CD4-positive, alpha-beta T cell treated with Interleukin-4 for 4 hours (primary cell): ENCODE results near the gene MYO5B.

ENCODE experiments used
- DNase-seq: peaks from one replicate; pipeline ENCODE4 v3.0.0-alpha.2; 2020

The MYO5B gene

GRCh38 chr18:50187659-50188058, 7.3 kb downstream of the MYO5B start:
- DNase-seq: no peak

DNA sequence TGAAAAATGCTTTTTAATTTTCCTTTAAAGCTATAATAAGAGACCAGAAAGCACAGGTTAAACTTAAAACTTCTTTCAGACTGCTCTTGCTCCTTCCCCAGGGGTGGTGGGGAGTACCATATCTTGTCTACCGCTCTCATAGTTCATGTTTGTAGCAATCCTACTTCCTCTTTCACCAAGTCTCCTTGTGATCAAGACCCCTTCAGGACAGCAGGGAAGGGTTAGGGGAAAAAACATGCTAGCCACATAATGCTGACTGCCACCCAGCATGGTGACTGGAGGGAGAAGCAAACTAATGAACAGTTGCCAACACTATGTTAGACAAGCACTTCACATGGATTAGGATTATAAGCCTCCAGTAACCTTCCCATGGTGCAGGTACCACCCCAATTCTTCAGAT, 8.6 kb downstream of the MYO5B start:
- DNase-seq: no peak

- no peak for DNase-seq
Observed at GRCh38 chr18:50183556-50183955, 11.4 kb downstream of the MYO5B start.

DNA sequence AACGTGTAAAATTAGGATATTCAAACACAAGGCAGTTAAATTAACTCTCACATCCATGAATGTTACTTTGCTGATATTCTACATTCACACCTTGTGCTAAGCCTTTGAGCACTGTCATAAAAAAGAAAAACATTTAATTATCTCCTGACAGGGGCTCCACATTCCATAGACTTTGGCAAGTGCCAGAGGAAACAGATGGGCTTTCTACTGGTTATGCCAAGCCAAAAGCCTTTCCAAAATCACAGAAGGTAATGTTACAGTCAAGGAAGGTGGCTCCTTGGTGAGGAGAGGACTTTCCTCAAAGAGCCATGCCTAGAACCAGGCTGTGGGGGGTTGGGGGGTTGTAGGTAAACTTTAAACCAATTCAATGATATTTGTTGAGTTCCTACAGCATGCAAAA, 12.4 kb downstream of the MYO5B start:
- DNase-seq: no peak

- DNase-seq: no peak
Observed at GRCh38 chr18:50181590-50181989, 13.4 kb downstream of the MYO5B start.

- DNase-seq: no peak
Observed at GRCh38 chr18:50179465-50179864, 15.5 kb downstream of the MYO5B start.

GRCh38 chr18:50177294-50177992, 17.5 kb downstream of the MYO5B start:
- DNase-seq: no peak

DNA sequence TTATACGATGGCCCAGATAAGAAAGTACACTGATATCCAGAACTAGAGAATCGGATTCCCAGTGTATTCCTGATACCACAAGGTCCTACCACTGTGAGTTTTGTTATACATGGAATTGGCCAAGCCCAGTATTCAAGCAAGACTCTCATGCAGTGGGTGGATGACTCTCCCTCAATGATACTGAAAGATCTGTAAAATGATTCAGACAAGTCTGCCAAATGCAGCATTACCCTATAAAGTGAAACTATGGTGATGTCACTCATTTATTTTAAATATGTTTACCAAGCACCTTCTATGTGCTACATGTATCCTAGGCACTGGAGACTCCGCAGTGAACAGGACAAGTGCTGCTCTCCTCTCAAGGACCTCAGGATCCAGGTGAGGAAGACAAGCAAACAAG, 22.6 kb downstream of the MYO5B start:
- no peak for DNase-seq

GRCh38 chr18:50171406-50171805, 23.5 kb downstream of the MYO5B start:
- no peak for DNase-seq

GRCh38 chr18:50170004-50170403, 24.9 kb downstream of the MYO5B start:
- DNase-seq: no peak

- no peak for DNase-seq
Observed at GRCh38 chr18:50169149-50169548, 25.8 kb downstream of the MYO5B start.

DNA sequence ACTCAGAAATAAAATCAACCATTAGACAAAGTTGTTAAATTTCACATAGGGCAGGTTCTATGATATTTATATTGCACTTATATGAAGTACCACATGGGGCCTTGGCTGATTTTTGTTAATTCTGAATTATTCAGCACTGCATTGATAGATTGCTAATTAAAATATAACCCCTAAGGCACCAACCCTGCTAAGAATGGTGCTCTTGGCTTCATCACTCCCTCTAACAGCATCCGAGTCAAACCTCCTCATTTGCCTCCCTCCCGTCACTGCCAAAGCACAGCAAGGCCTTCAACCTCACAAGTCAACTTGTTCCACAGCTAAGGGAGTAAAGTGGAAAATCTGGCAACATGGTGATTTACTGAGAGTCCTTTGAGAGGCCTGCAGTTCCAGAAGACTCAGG, 27.0 kb downstream of the MYO5B start:
- no peak for DNase-seq

- no peak for DNase-seq
Observed at GRCh38 chr18:50166901-50167300, 28.0 kb downstream of the MYO5B start.

DNA sequence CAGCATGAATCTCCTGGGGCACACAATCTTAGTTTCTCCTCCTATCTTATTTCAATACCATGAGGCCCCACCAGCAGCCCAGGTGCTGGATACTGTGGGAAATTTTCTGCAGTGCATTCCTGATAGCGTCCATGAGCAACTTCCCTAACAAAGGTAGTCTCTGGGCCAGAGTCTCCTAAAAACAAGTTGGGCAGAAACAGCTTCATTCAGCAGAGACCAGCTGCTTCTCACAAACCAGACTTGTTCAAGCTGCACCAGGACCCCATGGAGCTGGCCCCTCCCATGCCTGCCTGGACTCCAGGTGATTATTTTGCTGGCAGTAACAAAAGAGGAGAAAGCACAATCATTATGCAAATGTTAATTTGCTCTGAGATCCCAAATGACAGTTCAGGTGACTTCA, 31.4 kb downstream of the MYO5B start:
- no peak for DNase-seq

GRCh38 chr18:50162486-50163304, 32.3 kb downstream of the MYO5B start:
- no peak for DNase-seq

DNA sequence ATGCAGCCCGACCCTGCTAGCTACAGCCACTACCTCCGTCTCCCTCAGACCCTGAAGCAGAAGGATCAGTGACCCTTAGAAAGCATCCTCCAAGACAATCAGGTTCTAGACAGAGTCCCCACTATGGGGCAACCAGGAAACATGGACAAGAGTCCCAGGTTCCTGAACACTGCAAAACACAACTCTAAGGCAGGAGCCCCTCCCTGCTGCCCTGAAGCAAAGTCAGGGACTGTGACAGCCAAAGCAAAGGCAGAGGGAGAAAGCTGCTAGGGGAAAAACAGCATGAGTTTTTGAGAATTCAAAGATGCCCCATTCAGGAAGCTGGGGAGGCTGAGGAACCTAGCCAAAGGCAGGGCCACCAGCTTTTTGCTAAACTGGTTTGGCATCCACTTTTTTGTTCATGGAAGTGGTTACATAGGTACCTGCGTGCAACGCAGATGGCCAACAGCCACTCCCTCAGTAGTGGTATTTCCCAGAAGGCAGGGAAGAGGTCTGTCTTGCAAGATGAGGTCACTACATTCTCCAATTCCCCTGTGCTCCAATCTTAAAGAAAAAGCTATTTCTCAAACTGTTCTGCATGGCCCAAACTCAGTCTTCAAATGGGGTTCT, 33.2 kb downstream of the MYO5B start:
- DNase-seq: no peak

GRCh38 chr18:50159654-50160046, 35.3 kb downstream of the MYO5B start:
- no peak for DNase-seq

GRCh38 chr18:50158866-50159653, 35.9 kb downstream of the MYO5B start:
- DNase-seq: no peak

- no peak for DNase-seq
Observed at GRCh38 chr18:50155406-50155805, 39.5 kb downstream of the MYO5B start.

- DNase-seq: no peak
Observed at GRCh38 chr18:50154420-50154819, 40.5 kb downstream of the MYO5B start.

DNA sequence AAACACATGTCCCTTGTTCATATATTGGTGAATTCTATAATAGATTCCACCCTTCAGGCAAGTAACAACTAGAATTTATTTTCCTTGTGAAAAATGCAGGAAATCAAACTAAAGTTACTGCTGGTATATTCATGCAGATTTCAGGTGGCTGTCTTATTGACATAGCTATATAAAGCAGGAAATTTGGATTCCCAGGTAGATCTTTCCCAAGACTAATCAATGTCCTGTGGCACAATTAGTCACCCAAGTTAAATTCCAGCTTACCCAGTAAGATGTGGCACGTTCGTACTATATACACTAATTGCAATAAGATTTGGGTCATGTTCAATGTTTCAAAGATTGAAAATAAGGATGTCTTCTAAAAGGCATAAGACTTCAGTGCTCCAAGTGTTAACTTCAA, 42.0 kb downstream of the MYO5B start:
- DNase-seq: no peak

DNA sequence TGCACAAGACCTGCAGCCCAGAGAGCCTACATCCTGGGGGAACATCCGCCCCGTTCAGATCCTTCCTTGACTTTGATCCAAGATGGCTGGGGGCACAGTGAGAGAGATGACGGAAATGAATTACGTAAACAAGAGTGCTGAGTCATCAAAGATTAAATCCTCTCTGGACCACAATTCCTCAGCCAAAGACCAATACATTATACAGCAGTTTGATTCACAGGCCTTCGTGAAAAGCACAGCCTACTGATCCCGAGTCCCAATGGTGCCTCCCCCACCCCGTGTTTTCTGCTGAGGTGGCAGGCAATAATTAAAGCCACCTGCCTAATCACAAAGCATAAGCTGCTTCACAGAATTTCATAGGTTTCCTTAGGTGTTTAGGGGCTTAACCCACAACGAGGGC, 43.0 kb downstream of the MYO5B start:
- DNase-seq: no peak

DNA sequence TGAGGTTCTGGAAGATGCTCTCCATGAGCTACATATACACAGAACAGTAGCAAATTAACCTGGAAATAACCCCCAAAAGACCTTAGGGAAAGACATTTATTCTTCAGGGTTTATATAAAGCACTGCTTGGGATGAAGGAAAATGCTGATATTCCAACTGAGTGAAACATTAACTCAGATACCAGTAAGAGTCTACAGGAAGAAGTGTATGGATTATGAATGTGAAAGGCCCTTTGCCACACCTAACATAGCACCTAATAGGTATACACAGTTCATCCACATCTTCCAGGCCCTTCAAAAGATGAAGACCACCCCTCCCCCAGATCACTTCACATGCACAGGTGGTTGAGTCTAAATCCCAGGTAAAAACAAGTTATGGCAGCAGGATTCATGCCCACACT, 50.4 kb downstream of the MYO5B start:
- DNase-seq: no peak
